GM19238 (cell line): Measurements from ENCODE around the gene IMMP2L.
"Not testable (repeated sequence)": the region's sequence is repeated elsewhere in the genome, so short reads cannot be mapped to it uniquely, and the experiment has no call there.

ENCODE experiments used
- DNase-seq: peaks from one replicate; pipeline ENCODE4 v3.0.0; 2011; ENCODE audit warnings: low spot score; ENCODE audit not compliant: insufficient read length

IMMP2L gene

DNA sequence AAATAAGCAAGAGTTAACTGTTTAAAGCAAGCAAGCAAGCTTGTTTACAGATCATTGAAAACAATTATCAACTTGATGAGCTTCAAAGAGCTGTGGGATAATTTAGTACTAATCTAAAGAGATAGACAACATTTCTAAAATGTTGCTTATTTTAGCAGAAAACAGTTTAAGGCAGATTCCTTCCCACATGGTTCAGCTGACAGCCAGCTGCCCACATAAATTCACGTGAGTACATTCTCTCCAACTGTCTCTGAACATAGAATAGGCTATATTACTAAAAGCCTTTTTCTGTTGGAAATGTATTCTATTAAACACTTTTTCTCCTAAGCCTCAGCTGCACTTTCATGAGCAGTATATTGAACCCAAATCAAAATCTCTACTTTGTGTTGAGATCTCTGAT, 297.3 kb downstream of the IMMP2L start:
- DNase-seq, result no peak

GRCh38 chr7:111264111-111264868, 298.0 kb downstream of the IMMP2L start:
- no peak for DNase-seq

- DNase-seq, result no peak
These were observed 299.8 kb downstream of the IMMP2L start for GRCh38 chr7:111262293-111263116.

- DNase-seq, result no peak
These were observed 300.8 kb downstream of the IMMP2L start for GRCh38 chr7:111261496-111261895.

GRCh38 chr7:111259991-111260390, 302.3 kb downstream of the IMMP2L start:
- DNase-seq, result no peak

DNA sequence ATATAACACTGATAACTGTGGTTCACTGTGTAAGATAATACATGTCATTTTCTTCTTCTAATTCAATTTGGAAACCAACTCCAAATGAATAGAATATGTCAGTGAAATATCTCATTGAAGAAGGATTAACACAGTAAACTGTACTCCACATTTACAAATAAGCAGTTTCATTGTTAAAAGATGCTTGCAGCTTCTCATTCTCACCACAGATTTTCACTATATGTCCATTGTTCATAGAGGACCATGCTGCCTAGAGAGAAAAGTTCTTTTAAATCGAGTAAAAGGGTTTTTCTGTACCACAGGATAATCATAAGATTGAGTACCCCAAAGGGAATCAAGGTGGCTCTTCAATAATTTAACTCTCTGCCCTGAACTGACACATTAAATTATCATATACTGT, 305.9 kb downstream of the IMMP2L start:
- no peak for DNase-seq

DNA sequence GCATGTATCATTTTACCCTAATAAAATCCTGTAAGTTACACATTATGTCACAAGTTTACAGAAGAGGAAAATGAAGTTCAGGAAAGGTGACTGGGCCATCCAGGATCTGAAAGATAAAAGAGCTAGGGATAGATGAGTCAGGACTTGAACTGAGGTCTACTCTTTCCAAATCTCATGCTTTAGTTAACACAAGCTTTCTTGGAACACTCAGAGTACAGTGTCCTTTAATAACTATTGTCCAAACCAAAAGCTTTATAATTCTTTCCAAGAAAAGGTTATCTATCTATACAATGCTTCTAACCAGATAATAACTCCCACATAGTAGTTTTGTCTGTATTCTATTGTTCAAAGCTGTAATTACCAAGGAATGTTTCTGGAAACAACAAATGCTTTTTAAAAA, 306.7 kb downstream of the IMMP2L start:
- no peak for DNase-seq

- DNase-seq, result not testable (repeated sequence)
These were observed 310.9 kb downstream of the IMMP2L start for GRCh38 chr7:111251365-111251764.

DNA sequence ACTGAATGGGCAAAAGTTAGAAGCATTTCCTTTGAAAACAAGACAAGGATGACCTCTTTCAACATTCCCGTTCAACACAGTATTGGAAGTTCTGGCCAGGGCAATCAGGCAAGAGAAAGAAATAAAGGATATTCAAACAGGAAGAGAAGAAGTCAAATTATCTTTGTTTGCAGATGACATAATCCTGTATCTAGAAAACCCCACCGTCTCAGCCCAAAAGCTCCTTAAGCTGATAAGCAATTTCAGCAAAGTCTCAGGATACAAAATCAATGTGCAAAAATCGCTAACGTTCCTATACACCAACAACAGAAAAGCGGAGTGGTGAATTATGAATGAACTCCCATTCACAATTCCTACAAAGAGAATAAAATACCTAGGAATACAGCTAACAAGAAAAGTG, 312.5 kb downstream of the IMMP2L start:
- not testable (repeated sequence) for DNase-seq

DNA sequence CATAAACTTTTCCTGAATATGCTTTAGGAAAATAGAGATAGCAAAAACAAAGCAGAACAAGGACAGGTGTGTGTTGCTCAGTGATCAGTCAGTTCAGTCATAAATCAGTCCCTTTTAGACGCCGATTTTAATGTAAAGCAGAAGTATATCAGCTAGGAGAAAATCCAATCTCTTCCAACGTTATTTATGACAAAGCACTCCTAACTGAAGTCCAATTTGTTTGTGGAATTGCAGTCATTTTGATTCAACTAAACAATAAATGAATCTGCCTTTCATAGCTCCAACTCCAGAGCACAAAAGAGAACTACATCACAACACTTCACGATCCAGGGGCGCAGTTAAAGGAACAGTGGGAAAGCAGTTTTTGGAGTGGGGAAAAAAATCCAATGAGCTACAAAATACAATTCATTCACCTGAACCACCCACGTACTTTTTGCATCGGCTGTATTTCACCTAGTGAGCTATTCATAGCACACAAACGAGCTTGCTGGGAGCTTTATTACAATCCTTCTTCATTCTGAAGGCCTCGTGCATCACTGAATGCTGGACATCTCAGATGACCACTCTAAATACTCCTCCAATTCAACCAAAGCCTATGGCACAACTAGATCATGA, 320.0 kb downstream of the IMMP2L start:
- no peak for DNase-seq

DNA sequence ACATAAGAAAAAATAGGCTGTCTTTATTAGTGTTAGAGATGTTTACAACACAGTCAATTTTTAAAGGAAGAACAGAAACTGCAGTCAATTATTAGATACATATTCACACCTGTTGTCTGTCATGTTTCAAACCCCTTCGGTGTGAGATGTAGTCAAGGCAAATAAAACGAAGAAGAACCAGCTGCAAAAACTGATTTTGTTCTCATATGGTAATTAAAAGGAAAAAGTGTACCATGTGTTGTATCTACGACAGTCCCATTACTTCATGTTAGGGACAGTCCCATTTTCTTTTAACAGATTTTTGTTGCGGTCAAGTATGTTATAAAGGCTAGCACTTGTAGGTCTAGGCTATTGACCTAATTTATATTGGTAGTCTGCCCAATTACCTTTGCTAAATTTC, 321.9 kb downstream of the IMMP2L start:
- DNase-seq, result no peak

DNA sequence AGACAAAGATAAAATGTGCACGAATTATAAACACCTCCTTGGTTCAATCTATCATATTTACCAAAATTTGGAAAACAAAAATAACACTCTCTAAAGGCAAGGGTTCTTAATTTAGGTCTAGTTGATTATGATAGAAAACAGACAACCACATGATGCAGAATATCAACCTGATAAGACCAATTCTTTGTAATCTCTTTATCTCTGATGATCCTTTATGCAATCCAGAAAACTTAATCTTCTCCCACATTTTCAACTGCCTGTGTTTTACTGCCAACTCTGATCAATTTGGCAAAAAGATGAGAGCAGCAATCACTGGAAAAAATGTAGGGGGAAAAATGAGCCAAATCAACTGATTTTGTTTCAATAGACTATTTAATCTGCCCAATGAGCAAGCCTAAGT, 322.9 kb downstream of the IMMP2L start:
- no peak for DNase-seq

DNA sequence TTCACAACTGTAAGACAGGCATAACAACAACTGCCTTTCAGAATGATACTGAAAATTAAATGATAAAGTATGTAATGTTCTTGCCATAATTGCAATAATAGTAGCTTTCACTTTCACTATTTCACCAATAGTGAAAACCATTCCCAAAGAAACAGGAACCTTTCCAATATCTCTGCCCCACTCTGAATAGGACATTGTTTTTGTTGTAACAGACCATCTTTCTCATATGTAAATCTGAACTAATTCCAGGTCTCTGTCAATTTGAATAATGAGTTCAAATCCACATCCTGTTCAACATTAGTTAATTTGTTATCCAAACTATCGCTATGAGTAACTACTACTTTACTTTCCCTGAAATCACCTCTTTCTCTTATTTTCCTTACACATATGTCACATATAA, 323.4 kb downstream of the IMMP2L start:
- no peak for DNase-seq

DNA sequence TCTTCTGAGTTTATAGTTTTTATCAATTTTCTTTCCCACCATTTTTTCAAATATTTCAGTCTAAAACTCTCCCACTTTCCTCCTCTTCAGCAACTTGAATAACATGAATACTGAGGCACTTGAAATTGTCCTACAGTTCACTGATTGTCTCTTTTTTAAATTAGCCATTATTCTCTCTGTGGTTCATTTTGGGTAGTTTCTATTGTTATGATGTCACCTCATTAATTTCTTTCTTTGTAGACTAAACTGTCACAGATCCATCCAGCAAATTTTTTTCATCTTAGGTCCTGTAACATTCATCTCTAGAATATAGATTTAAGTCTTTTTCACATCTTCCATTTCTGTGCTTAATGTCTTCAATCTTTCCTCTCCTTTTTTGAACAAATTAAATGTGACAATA, 326.6 kb downstream of the IMMP2L start:
- no peak for DNase-seq

- DNase-seq, result no peak
These were observed 329.8 kb downstream of the IMMP2L start for GRCh38 chr7:111232249-111233084.

GRCh38 chr7:111229916-111230315, 332.4 kb downstream of the IMMP2L start:
- DNase-seq, result no peak

- no peak for DNase-seq
These were observed 333.0 kb downstream of the IMMP2L start for GRCh38 chr7:111229181-111229740.

GRCh38 chr7:111228437-111228836, 333.9 kb downstream of the IMMP2L start:
- no peak for DNase-seq

DNA sequence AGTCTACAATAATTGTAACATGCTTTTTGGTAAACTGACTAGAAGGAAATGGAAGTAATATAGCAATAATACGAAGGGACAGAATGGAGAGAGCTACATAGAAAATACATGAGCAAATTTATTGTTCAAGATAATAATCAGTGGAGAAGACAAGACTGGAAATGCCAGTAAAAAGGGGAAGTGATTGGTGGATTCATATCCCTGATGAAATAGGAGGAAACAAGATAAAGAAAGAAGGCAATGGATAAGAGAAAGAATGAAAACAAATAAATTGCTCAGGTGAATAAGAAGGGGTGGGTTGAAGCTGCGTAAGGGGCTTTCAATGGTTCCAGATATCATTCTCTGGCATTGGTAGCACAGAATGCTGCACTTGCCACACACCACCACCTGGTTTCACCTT, 335.5 kb downstream of the IMMP2L start:
- no peak for DNase-seq

DNA sequence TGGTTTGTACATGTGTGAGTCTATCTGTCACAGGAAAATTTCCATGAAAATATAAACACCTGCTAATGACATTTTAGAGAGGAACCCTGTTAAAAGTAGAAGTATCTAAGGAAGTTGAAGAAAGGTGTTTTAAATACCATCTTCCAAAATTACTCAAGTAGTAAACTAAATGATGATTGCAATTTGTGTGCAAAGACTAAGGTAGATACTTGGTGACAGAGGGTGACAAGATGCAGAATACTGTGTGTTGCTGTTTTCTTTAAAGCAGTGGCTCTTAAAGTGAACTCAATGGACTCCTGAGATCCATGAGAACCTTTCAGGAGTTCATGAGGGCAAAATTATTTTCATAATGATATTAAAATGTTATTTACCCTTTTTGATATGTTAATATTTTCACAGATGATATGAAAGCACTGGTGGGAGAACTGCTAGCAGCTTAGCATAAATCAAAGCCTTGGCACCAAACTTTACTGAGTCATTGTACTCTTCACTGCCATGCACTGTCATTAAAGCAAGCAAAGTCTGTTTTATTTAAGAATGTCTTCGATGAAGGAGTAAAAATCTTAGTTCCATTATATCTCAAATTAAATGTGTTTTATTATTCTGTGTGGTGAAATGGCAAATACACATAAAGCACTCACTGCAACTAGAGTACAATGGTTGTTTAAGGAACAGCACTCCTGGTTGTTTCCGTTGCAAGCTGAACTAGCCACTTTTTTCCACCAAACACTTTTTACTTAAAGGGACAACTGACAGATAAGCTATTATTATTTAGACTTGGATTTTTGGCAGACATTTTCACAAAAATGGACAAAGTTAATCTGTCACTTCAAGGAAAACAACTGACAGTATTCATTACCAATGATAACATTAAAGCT, 337.7 kb downstream of the IMMP2L start:
- no peak for DNase-seq
